Calu3 (cell line): Measurements from ENCODE around the gene FAM89A. TPM values are rescaled to one million over a fixed set of nuclear protein-coding genes. Genes with fewer than 3 reads are reported as not detected.
A peak's percentile ranks its signal among the peaks of the same experiment; 100 is the strongest.

Experiments
- BruUV-seq: library from RNA; stranded (reverse); fragments of 400-500 nt; replicated peaks from 2 replicates; lab custom pipeline; 2021; lab: Mats Ljungman, UMichigan
- CTCF ChIA-PET: fragments of 300-600 bp; sonication (Branson Sonifier 250); formaldehyde crosslinking; loops from one replicate; lab custom pipeline; 2022; ENCODE audit warnings: antibody characterized with exemption; lab: Charles Lee
- DNase-seq: peaks from one replicate; pipeline ENCODE4 v3.0.0; 2022
- H3K27ac Mint-ChIP-seq: one replicate; pipeline ENCODE4 v1.8.0; 2022; ENCODE audit warnings: mixed read lengths; ENCODE audit not compliant: unreplicated experiment
- H3K27me3 Mint-ChIP-seq: one replicate; pipeline ENCODE4 v1.8.0; 2022; ENCODE audit warnings: mixed read lengths; ENCODE audit not compliant: unreplicated experiment
- H3K36me3 Mint-ChIP-seq: one replicate; pipeline ENCODE4 v1.8.0; 2022; ENCODE audit warnings: mild to moderate bottlenecking, moderate library complexity, mixed read lengths; ENCODE audit not compliant: insufficient read depth, unreplicated experiment
- H3K4me1 Mint-ChIP-seq: one replicate; pipeline ENCODE4 v1.8.0; 2022; ENCODE audit warnings: mild to moderate bottlenecking, low read depth, mixed read lengths; ENCODE audit not compliant: unreplicated experiment
- H3K4me3 Mint-ChIP-seq: one replicate; pipeline ENCODE4 v1.8.0; 2022; ENCODE audit warnings: mild to moderate bottlenecking, low read depth, moderate library complexity, mixed read lengths; ENCODE audit not compliant: unreplicated experiment
- H3K9me3 Mint-ChIP-seq: one replicate; pipeline ENCODE4 v1.8.0; 2022; ENCODE audit warnings: low read depth, mixed read lengths; ENCODE audit not compliant: unreplicated experiment
- intact Hi-C: fragments of 100-400 bp; cut with micrococcal nuclease; formaldehyde crosslinking; loops from one replicate; pipeline ENCODE4 v1.10.0; 2022; ENCODE audit not compliant: unreplicated experiment
- total RNA-seq: library from RNA; stranded (reverse); gene quantifications from 2 replicates; pipeline ENCODE4 v1.2.3, GENCODE V29; 2022
- TF ChIP-seq, protein P1 (sequence below): fragments of 200-600 bp; IDR thresholded peaks from one replicate; pipeline ENCODE4 v1.8.0; 2022; ENCODE audit warnings: antibody characterized with exemption; ENCODE audit not compliant: unreplicated experiment

FAM89A gene
- total RNA-seq, 1 experiment from 2014 or later: 12.3 TPM

DNA sequence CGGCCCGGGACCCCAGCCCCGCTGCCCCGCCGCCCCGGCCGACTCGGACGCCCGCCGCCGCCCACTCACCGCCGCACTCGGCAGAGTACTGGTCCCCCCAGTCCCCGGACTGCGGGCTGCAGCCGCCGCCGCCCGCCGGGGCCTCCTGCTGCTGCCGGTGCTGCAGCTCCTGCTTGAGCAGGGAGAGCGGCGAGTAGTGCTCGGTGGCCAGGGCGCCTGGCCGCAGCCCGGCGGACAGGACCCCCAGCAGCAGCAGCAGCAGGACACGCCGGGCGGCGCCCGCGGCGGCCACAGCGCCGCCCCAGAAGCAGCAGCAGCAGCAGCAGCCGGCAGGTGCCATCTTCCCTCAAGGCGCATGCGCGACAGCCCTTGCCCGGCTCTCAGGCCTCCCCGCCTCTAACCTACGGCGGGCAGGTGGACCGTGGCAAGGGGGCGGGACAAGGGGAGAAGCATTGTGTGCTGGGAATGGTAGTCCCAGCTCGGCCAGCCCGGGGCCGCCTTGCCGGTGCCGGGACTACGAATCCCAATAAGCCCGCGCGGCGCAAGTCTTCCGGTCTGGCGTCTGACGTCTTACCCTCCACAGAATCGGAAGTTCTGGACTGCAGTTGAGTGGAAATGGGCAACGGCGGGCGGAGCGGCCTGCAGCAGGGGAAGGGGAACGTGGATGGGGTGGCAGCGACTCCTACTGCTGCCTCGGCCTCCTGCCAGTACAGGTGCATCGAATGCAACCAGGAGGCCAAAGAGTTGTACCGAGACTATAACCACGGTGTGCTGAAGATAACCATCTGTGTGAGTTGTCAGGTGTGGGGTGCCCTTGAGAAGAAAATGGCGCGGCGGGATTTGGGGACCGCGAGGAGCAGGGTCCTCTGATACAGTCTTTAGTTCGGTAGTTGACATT, 61.3 kb downstream of the FAM89A start, which contains the start of the genes ARV1 and TTC13:
ARV1 (plus strand) TSS at position 604 of the 898 bp plus-strand sequence; CDS start at position 616, 12 bp downstream.
TTC13 (minus strand) TSS at position 371 of the 898 bp plus-strand sequence; CDS start at position 340, 31 bp downstream.
- Mint-ChIP-seq H3K36me3 (peaks cover 10% of the 10 kb centered on the region), H3K9me3 (no peaks in the 10 kb centered on the region), H3K4me3 (no peak within 1 kb of the TSS), H3K27me3 (no peaks in the 10 kb centered on the region), H3K27ac (peak within 1 kb of the TSS; percentile 88), H3K4me1 (no peaks in the 10 kb centered on the region)
- intact Hi-C loops: loop anchor here (2.0 to 10.0 kb wide), 5 partner anchors 62 to 346 kb away; partner anchors contain the start of gene C1orf198
- DNase-seq: peak; percentile 100
- CTCF ChIA-PET: interaction anchor here (0.9 to 1.6 kb wide), 3 partner anchors 115 to 216 kb away, joined by 3 to 7 read pairs (median 5); no protein-coding TSS in a partner anchor
- BruUV-seq: no TSS peak
- TF ChIP-seq, protein P1, sequence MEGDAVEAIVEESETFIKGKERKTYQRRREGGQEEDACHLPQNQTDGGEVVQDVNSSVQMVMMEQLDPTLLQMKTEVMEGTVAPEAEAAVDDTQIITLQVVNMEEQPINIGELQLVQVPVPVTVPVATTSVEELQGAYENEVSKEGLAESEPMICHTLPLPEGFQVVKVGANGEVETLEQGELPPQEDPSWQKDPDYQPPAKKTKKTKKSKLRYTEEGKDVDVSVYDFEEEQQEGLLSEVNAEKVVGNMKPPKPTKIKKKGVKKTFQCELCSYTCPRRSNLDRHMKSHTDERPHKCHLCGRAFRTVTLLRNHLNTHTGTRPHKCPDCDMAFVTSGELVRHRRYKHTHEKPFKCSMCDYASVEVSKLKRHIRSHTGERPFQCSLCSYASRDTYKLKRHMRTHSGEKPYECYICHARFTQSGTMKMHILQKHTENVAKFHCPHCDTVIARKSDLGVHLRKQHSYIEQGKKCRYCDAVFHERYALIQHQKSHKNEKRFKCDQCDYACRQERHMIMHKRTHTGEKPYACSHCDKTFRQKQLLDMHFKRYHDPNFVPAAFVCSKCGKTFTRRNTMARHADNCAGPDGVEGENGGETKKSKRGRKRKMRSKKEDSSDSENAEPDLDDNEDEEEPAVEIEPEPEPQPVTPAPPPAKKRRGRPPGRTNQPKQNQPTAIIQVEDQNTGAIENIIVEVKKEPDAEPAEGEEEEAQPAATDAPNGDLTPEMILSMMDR: peak; percentile 34

DNA sequence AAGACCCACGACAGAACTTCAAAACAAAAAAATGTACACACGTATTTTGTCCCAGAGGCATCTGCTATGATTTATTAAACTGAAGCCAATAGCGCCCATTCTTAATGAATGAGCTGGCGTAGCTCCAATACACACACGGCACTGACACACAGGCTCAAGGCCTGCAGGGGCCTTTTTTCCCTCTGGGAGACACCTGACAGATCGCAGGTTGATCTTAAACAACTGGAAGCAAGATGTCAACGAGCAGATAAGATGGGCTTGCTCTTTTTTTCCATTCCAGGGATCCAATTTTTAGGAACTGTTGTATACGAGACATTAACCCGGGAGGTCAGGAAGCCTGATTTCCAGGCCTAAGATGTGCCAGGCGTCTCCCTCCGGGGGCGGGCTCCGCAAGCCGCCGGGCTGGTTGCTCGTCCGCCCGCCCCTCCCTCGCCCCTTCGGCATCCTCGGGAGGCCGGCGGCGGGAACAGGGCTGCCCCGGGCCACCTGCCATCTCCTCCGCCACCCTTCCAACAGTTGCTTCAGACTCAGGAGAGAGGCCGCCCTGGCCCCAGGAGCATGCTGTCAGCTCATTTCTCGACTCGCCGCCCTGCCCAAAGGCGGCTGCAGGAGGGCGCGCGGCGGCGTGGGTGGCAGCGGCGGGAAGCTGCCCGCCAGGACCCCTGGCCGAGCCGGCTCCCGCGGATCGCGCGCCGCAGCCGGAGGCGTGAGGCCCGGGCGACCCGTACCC, 62.1 kb downstream of the FAM89A start:
- no peaks in the 10 kb centered on the region for H3K9me3 Mint-ChIP-seq
- H3K4me1 Mint-ChIP-seq: peaks cover 8% of the 10 kb centered on the region
- peak; percentile 46 for DNase-seq
- intact Hi-C loops: loop anchor here (2.0 to 10.0 kb wide), 5 partner anchors 61 to 347 kb away; partner anchors contain the start of gene C1orf198
- peaks cover 10% of the 10 kb centered on the region for H3K36me3 Mint-ChIP-seq
- TF ChIP-seq, protein P1: no peak
- CTCF ChIA-PET: interaction anchor here (0.9 to 1.6 kb wide), 3 partner anchors 114 to 217 kb away, joined by 3 to 7 read pairs (median 5); no protein-coding TSS in a partner anchor
- no peaks in the 10 kb centered on the region for H3K27me3 Mint-ChIP-seq
- BruUV-seq: no TSS peak
- no peak overlapping the region for H3K4me3 Mint-ChIP-seq
- H3K27ac Mint-ChIP-seq: peak overlapping the region; percentile 8

DNA sequence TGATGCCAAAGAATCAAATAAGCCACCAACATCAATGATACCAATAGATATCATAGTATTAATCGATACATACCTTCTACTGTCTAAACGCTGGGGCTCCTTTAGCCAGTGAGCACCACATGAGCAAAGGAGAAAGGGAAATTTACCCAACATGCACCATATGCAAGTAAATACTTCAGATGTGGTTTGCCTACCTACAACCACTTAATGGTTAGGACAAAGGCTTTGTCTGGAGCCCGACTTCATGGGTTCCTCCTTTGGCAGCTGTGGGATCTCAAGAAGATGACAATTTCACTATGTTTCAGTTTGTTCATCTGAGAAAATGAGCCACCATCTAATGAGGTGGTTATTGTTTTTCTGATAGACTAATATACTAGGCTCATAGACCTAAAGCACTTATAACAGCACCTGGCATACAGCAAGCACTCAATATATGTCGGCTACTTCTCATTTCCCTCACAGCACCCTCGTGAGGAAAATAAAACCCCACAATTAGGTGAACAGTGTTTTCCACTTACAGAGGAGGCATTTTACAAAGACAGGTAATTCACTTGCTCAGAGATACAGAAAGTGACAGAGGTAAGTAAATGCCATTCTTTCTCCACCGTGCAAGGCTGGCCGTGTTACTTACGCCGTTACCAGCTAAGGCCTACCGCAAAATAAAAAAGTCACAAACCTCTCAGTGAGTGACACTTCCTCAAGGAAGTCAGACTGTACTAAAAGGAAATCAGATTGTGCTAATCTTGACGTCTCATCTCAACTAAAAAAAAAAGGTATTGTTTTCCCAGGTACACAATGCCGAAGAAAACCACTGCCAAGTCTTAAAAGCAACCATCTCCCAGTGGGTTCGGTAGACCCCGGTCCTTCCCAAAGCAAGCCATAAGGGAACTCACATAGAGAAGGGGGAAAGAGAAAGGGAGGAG, 63.0 kb downstream of the FAM89A start:
- TSS peak; percentile 29 for BruUV-seq
- H3K27me3 Mint-ChIP-seq: no peaks in the 10 kb centered on the region
- H3K36me3 Mint-ChIP-seq: peaks cover 10% of the 10 kb centered on the region
- peaks cover 16% of the 10 kb centered on the region for H3K4me1 Mint-ChIP-seq
- no peaks in the 10 kb centered on the region for H3K9me3 Mint-ChIP-seq
- intact Hi-C loops: loop anchor here (5.0 to 10.0 kb wide), 4 partner anchors 110 to 348 kb away; partner anchors contain the start of gene C1orf198
- CTCF ChIA-PET: interaction anchor here (0.7 kb wide), 1 partner anchor 51 kb away, joined by 3 read pairs; no protein-coding TSS in a partner anchor
- H3K4me3 Mint-ChIP-seq: no peak overlapping the region
- TF ChIP-seq, protein P1: no peak
- no peak for DNase-seq
- H3K27ac Mint-ChIP-seq: peak overlapping the region; percentile 8
